Stimulated activated CD4-positive, alpha-beta T cell treated with anti-CD3 and anti-CD28 coated beads, Interleukin-4, amount 100 ng/mL, for 1 hour (primary cell): ENCODE results near the gene NT5C3A.

Source experiments
- DNase-seq: peaks from one replicate; pipeline ENCODE4 v3.0.0-alpha.2; 2020

NT5C3A gene

GRCh38 chr7:33075818-33076518 is 13.4 kb upstream of the NT5C3A start:
- DNase-seq = no peak

- no peak for DNase-seq
Measured at GRCh38 chr7:33073243-33073642, 10.7 kb upstream of the NT5C3A start.

GRCh38 chr7:33072471-33072870 is 9.9 kb upstream of the NT5C3A start:
- DNase-seq = no peak

GRCh38 chr7:33070831-33071230 is 8.3 kb upstream of the NT5C3A start:
- DNase-seq = no peak

- DNase-seq = no peak
Measured at GRCh38 chr7:33070277-33070676, 7.7 kb upstream of the NT5C3A start.

- no peak for DNase-seq
Measured at GRCh38 chr7:33067921-33068320, 5.3 kb upstream of the NT5C3A start.

GRCh38 chr7:33066771-33067170 is 4.2 kb upstream of the NT5C3A start:
- no peak for DNase-seq

GRCh38 chr7:33065981-33066380 is 3.4 kb upstream of the NT5C3A start:
- no peak for DNase-seq

- peak; percentile 92 for DNase-seq
Measured at GRCh38 chr7:33062782-33063443, 337 bp upstream of the NT5C3A start.

GRCh38 chr7:33061282-33061937 is 1.2 kb downstream of the NT5C3A start:
- no peak for DNase-seq

- DNase-seq = no peak
Measured at GRCh38 chr7:33059635-33060034, 2.9 kb downstream of the NT5C3A start.

GRCh38 chr7:33055158-33055557 is 7.4 kb downstream of the NT5C3A start:
- no peak for DNase-seq

GRCh38 chr7:33054261-33054964 is 8.2 kb downstream of the NT5C3A start:
- no peak for DNase-seq

- DNase-seq = no peak
Measured at GRCh38 chr7:33053721-33054120, 8.9 kb downstream of the NT5C3A start.

- no peak for DNase-seq
Measured at GRCh38 chr7:33050535-33051318, 11.8 kb downstream of the NT5C3A start.

- no peak for DNase-seq
Measured at GRCh38 chr7:33048704-33049103, 13.9 kb downstream of the NT5C3A start.

GRCh38 chr7:33048257-33048656 is 14.3 kb downstream of the NT5C3A start:
- DNase-seq = no peak

GRCh38 chr7:33044986-33045385 is 17.6 kb downstream of the NT5C3A start:
- no peak for DNase-seq

- DNase-seq = no peak
Measured at GRCh38 chr7:33044401-33044718, 18.2 kb downstream of the NT5C3A start.

GRCh38 chr7:33043501-33044400 is 18.8 kb downstream of the NT5C3A start:
- DNase-seq = no peak

GRCh38 chr7:33041631-33042428 is 20.7 kb downstream of the NT5C3A start:
- no peak for DNase-seq
